Sigmoid colon (tissue), 4 donors: ENCODE results near the gene PLA2G4D.

Experiments
- CTCF ChIP-seq, 4 experiments: fragments of 450-650 bp in 3 of 4; fragments of 200-600 bp in 1 of 4; IDR thresholded peaks; one replicate each; pipeline ENCODE4 v1.5.1; 2016 to 2019; ENCODE audit warnings: antibody characterized with exemption in 4 of 4, mild to moderate bottlenecking in 3 of 4, moderate library complexity in 2 of 4
- POLR2A ChIP-seq, 2 donors: fragments of 450-650 bp; IDR thresholded peaks; one replicate each; pipeline ENCODE4 v1.6.1; 2016; ENCODE audit warnings: antibody characterized with exemption in 2 of 2, mild to moderate bottlenecking in 2 of 2, moderate library complexity in 2 of 2
- POLR2AphosphoS5 ChIP-seq, 4 donors: sonication (generic); formaldehyde crosslinking; IDR thresholded peaks; one replicate each; pipeline ENCODE4 v1.6.1; 2017; ENCODE audit warnings: antibody characterized with exemption in 4 of 4

- no peak for TF ChIP-seq CTCF (IDR thresholded peaks at IDR 0.05)
- TF ChIP-seq POLR2A (IDR thresholded peaks at IDR 0.05) = no peak
- no peak for TF ChIP-seq POLR2AphosphoS5 (IDR thresholded peaks at IDR 0.05)
Measured at GRCh38 chr15:42062284-42062806, 32.0 kb downstream of the PLA2G4D start.
